CD14-positive monocyte (primary cell): ENCODE results near the gene HAUS7. TPM values are rescaled to one million over a fixed set of nuclear protein-coding genes. Genes with fewer than 3 reads are reported as not detected.
A peak's percentile ranks its signal among the peaks of the same experiment; 100 is the strongest.

Experiments used
- DNase-seq, 3 donors: peaks; one replicate each; pipeline ENCODE4 v3.0.0-alpha.2; 2011 to 2022
- H2AFZ ChIP-seq: 2 replicates; pipeline ENCODE4 v1.6.0; 2012; ENCODE audit warnings: mild to moderate bottlenecking, low read depth, low read length, inconsistent platforms; ENCODE audit not compliant: insufficient read depth, poor library complexity, severe bottlenecking
- H3K27ac ChIP-seq, 2 donors: 1 replicate in 1 of 2; 2 replicates in 1 of 2; pipeline ENCODE4 v1.5.1; 2012 to 2013; ENCODE audit warnings: low read length in 2 of 2, control low read depth in 1 of 2, inconsistent platforms in 1 of 2, low read depth in 1 of 2, mild to moderate bottlenecking in 1 of 2
- H3K27me3 ChIP-seq, 2 donors: one replicate each; pipeline versions ENCODE4 v1.6.0 to v1.6.1; 2011 to 2013; ENCODE audit warnings: low read length in 2 of 2; ENCODE audit not compliant: control insufficient read depth in 2 of 2, insufficient read depth in 2 of 2
- H3K36me3 ChIP-seq, 2 donors: replicated peaks in 1 of 2; 1 replicate in 1 of 2; 2 replicates in 1 of 2; pipeline versions ENCODE4 v1.5.1 to v1.6.1; 2012 to 2013; ENCODE audit warnings: low read length in 2 of 2, control low read depth in 1 of 2, inconsistent platforms in 1 of 2, mild to moderate bottlenecking in 1 of 2; ENCODE audit not compliant: insufficient read depth in 2 of 2, control insufficient read depth in 1 of 2
- H3K4me1 ChIP-seq, 2 donors: 1 replicate in 1 of 2; 2 replicates in 1 of 2; pipeline versions ENCODE4 v1.5.1 to v1.6.1; 2012 to 2013; ENCODE audit warnings: low read length in 2 of 2, control low read depth in 1 of 2, inconsistent platforms in 1 of 2, mild to moderate bottlenecking in 1 of 2, moderate library complexity in 1 of 2; ENCODE audit not compliant: insufficient read depth in 2 of 2, control insufficient read depth in 1 of 2
- H3K4me2 ChIP-seq: replicated peaks from 2 replicates; pipeline ENCODE3; 2012; ENCODE audit warnings: low read length, moderate library complexity, mild to moderate bottlenecking; ENCODE audit not compliant: poor library complexity, severe bottlenecking; ENCODE audit errors: extremely low read depth
- H3K4me3 ChIP-seq, 3 experiments: fragments of 200-600 bp in 1 of 3; sonication (generic) in 1 of 3; replicated peaks in 1 of 3; 1 replicate in 2 of 3; 2 replicates in 1 of 3; pipeline ENCODE4 v1.5.1; 2011 to 2013; ENCODE audit warnings: low read length in 3 of 3, mild to moderate bottlenecking in 3 of 3, control low read depth in 2 of 3, low read depth in 2 of 3, inconsistent platforms in 1 of 3, moderate library complexity in 1 of 3
- H3K79me2 ChIP-seq: 2 replicates; pipeline ENCODE4 v1.6.0; 2012; ENCODE audit warnings: mild to moderate bottlenecking, control low read depth, inconsistent platforms, low read length, moderate library complexity; ENCODE audit not compliant: insufficient read depth
- H3K9ac ChIP-seq: 2 replicates; pipeline ENCODE4 v1.6.0; 2017; ENCODE audit warnings: low read length, mild to moderate bottlenecking; ENCODE audit not compliant: insufficient read depth, poor library complexity, severe bottlenecking
- H3K9me3 ChIP-seq, 2 donors: replicated peaks in 1 of 2; 1 replicate in 1 of 2; 2 replicates in 1 of 2; pipeline versions ENCODE4 v1.5.1 to v1.6.1; 2012 to 2013; ENCODE audit warnings: low read length in 2 of 2, control low read depth in 1 of 2; ENCODE audit not compliant: control insufficient read depth in 1 of 2, insufficient read depth in 1 of 2
- H4K20me1 ChIP-seq: 2 replicates; pipeline ENCODE4 v1.6.0; 2012; ENCODE audit warnings: mild to moderate bottlenecking, low read length, control low read depth, moderate library complexity; ENCODE audit not compliant: insufficient read depth
- H3K27ac Mint-ChIP-seq, 7 donors: one replicate each; pipeline ENCODE4 v1.8.0; 2020; ENCODE audit warnings: mild to moderate bottlenecking in 7 of 7, mixed read lengths in 7 of 7, moderate library complexity in 6 of 7, inconsistent platforms in 2 of 7
- H3K27me3 Mint-ChIP-seq, 3 donors: one replicate each; pipeline ENCODE4 v1.8.0; 2021 to 2022; ENCODE audit warnings: low read depth in 3 of 3, mild to moderate bottlenecking in 3 of 3, mixed read lengths in 3 of 3, moderate library complexity in 3 of 3, inconsistent platforms in 1 of 3
- H3K36me3 Mint-ChIP-seq, 2 donors: one replicate each; pipeline ENCODE4 v1.8.0; 2020; ENCODE audit warnings: mixed read lengths in 2 of 2, inconsistent platforms in 1 of 2, mild to moderate bottlenecking in 1 of 2
- H3K4me1 Mint-ChIP-seq: one replicate; pipeline ENCODE4 v1.8.0; 2020; ENCODE audit warnings: mild to moderate bottlenecking, mixed read lengths
- H3K4me3 Mint-ChIP-seq, 2 donors: one replicate each; pipeline ENCODE4 v1.8.0; 2020; ENCODE audit warnings: mild to moderate bottlenecking in 2 of 2, mixed read lengths in 2 of 2, moderate library complexity in 1 of 2
- H3K9me3 Mint-ChIP-seq, 7 donors: one replicate each; pipeline ENCODE4 v1.8.0; 2020 to 2022; ENCODE audit warnings: mixed read lengths in 7 of 7, mild to moderate bottlenecking in 6 of 7, moderate library complexity in 6 of 7, inconsistent platforms in 2 of 7
- CTCF ChIP-seq: fragments of 200-600 bp; IDR thresholded peaks from one replicate; pipeline ENCODE4 v1.8.0; 2022; ENCODE audit warnings: antibody characterized with exemption, mild to moderate bottlenecking
- WGBS: methylation state at CpG from one replicate; pipeline ENCODE4 v1.1.5; 2013; ENCODE audit warnings: missing lambda C conversion rate; ENCODE audit not compliant: insufficient coverage; 5-methylcytosine and 5-hydroxymethylcytosine counted together
- intact Hi-C, 2 donors: fragments of 100-400 bp; cut with micrococcal nuclease; formaldehyde crosslinking; loops; one replicate each; pipeline versions ENCODE4 v1.15.0 to v1.15.1; 2023
- polyA plus RNA-seq, 3 donors: library from polyadenylated mRNA; depleted of rRNA in 1 of 3; unstranded in 2 of 3; stranded (reverse) in 1 of 3; fragments of 300-500 nt in 2 of 3; fragments of >200 nt in 1 of 3; fragmentation: Illumina TruSeq in 2 of 3; gene quantifications; 1 replicate in 2 of 3; 2 replicates in 1 of 3; pipeline ENCODE4 v1.2.3, GENCODE V29; 2012 to 2021

HAUS7 gene
- polyA plus RNA-seq, 3 donors: 23.8 to 37.5 (median 26.7) TPM

- no peak for DNase-seq
- no peak for TF ChIP-seq CTCF
- H3K4me3 ChIP-seq: no peak overlapping the region
- intact Hi-C loops: no loop called here
- no peak overlapping the region for H3K27ac Mint-ChIP-seq
- no peaks in the 10 kb centered on the region for H3K4me1 ChIP-seq
- no peaks in the 10 kb centered on the region for H3K9me3 ChIP-seq
- no peak overlapping the region for H2AFZ ChIP-seq
- H3K27ac ChIP-seq: no peak overlapping the region
- no peak overlapping the region for H3K4me2 ChIP-seq
- no peak overlapping the region for H3K9ac ChIP-seq
- H3K4me1 Mint-ChIP-seq: no peaks in the 10 kb centered on the region
- H3K4me3 Mint-ChIP-seq: peak overlapping the region in 1 of 2 donors; percentile 62
- no peaks in the 10 kb centered on the region for H3K36me3 Mint-ChIP-seq
- 33% methylated on average over 6 of the region's 9 CpGs for WGBS
- H3K9me3 Mint-ChIP-seq: peaks cover 0 to 4% (median 0%) of the 10 kb centered on the region in 7 donors
- peaks cover 22 to 40% (median 37%) of the 10 kb centered on the region in 3 donors for H3K27me3 Mint-ChIP-seq
- H4K20me1 ChIP-seq: no peaks in the 10 kb centered on the region
- no peaks in the 10 kb centered on the region for H3K36me3 ChIP-seq
- peaks cover 6 to 23% of the 10 kb centered on the region in 2 donors for H3K27me3 ChIP-seq
- no peaks in the 10 kb centered on the region for H3K79me2 ChIP-seq
Measured at GRCh38 chrX:153516073-153516472, 45.7 kb upstream of the HAUS7 start.

GRCh38 chrX:153515435-153515834, 45.1 kb upstream of the HAUS7 start:
- Mint-ChIP-seq H3K27me3 (peaks cover 20 to 35% (median 33%) of the 10 kb centered on the region in 3 donors), H3K9me3 (peaks cover 0 to 4% (median 0%) of the 10 kb centered on the region in 7 donors), H3K4me1 (no peaks in the 10 kb centered on the region), H3K36me3 (no peaks in the 10 kb centered on the region), H3K4me3 (no peak overlapping the region), H3K27ac (no peak overlapping the region)
- intact Hi-C loops: no loop called here
- Histone ChIP-seq H4K20me1 (no peaks in the 10 kb centered on the region), H2AFZ (no peak overlapping the region), H3K27ac (no peak overlapping the region), H3K27me3 (peaks cover 6 to 23% of the 10 kb centered on the region in 2 donors), H3K4me3 (no peak overlapping the region), H3K4me2 (no peak overlapping the region), H3K9me3 (no peaks in the 10 kb centered on the region), H3K9ac (no peak overlapping the region), H3K4me1 (no peaks in the 10 kb centered on the region), H3K36me3 (no peaks in the 10 kb centered on the region), H3K79me2 (no peaks in the 10 kb centered on the region)
- TF ChIP-seq CTCF: no peak
- no peak for DNase-seq
- 82% methylated on average over 6 of the region's 8 CpGs for WGBS
